SHP77 treated with DMSO at 0.1 percent for 48 hours (cell line): ENCODE results near the gene ACOT8.
"Not testable (repeated sequence)": the region's sequence is repeated elsewhere in the genome, so short reads cannot be mapped to it uniquely, and the experiment has no call there.

Source experiments
- DNase-seq: peaks from one replicate; lab custom pipeline; 2025; lab: John Stamatoyannopoulos, UW

ACOT8 gene

DNA sequence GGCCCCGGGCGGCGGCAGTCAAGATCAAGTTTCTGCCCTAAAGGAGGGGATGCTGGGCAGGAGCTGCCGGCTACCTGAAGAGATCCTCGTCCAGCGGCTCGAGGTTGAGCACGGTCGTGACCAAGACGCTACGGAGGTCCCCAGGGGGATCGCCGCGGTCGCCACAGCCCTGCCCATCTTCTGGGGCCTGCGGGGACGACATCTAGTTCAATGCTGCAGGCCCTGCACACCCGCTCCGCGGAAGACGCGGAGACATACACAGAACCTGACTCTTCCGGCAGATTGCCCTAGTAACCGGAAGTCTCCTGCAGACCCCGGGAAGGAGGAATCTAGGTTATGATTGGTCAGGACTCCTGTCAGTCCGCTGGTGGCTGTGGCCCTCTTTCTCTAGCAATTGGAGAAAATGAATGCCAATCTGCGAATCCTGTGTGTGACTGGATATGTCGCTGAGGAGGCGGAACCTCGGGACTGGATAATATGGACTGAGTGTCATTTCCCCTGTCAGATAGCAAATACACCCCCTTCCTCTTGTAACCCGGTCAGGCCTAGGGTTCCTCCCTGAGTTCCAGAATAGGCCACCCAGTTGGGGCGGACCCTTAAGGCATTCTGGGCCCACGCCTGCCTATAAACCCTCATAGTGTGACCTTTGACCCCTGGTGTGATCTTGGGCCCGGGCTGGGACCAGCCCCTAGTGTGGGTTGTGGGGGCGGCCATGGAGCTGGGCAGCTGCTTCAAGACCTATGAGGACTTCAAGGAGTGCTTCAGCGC, at the start of gene ACOT8, which contains the start of gene ZSWIM3:
TSS of gene ACOT8 (minus strand) at position 279 of the 768 bp plus-strand sequence. CDS start at position 202, 77 bp downstream.
TSS of gene ZSWIM3 (plus strand) at position 501 of the 768 bp plus-strand sequence. CDS start at position 713, 212 bp downstream.
- peak; percentile 97 for DNase-seq

DNA sequence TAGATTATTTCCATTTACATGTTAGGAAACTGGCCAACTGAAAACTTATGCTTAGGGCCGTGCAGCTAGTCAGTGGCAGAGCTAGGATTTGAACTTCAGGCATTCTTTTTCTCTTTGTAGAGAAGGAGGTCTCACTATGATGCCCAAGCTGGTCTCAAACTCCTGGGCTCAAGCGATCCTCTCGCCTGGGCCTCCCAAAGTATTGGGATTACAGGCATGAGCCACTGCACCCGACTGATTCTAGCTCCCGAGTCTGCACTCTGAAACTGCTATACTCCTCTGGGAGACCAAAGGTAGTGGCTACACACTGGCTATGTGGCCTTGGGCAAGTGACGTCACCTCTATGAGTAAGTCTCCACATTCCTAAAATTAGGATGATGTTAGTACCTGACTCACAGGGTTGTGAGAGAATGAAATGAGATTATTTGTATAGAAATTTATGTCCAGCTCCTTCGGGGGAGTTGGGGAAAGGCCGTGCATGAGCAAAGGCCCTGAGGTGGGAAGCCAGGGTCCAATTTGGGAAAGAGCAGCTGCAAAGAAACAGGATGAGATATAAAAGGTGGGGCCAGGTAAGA, 48.4 kb upstream of the ACOT8 start:
- DNase-seq, result no peak

DNA sequence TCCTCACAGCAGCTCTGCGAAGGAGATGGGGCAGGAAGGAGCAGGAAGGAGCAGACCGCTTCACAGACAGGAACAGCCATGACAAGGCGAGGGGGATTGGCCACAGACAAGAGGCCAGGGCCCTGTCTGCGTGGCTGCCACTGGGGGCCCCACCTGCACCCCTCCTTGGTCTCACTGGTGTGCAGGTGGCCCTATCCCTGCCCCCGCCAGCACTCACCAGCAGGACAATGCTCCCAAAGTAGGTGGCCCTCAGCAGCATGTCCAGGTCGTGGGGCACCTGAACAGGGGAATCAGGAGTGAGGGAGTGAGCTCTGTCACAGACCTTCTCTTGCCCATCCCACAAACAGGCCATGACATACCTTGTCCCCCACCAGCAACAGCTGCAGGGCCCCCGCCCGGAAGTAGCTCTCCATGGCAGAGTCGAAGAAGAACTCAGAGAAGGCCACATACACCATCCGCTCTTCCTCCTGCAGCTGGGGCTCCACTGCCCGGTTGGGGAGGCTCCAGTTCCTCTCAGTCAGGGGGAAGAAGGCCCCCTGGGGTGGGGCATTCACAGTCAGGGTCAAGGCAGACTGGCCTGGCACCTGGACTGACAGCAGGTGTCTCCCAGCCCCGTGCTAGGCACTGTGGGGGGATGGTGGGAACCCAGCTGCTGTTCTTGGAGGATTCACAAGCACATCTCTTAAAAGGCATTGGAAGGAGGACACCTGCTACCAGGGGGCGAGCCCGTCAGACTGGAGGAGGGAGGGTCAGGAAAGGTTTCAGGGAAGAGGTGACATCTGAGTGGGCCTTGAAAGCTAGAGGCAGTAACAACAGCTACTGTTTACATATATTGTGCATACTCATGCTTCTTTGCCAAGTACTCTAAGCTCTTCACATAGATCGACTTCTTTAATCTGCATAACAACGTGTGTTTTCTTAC, 47.7 kb upstream of the ACOT8 start:
- DNase-seq, result no peak

DNA sequence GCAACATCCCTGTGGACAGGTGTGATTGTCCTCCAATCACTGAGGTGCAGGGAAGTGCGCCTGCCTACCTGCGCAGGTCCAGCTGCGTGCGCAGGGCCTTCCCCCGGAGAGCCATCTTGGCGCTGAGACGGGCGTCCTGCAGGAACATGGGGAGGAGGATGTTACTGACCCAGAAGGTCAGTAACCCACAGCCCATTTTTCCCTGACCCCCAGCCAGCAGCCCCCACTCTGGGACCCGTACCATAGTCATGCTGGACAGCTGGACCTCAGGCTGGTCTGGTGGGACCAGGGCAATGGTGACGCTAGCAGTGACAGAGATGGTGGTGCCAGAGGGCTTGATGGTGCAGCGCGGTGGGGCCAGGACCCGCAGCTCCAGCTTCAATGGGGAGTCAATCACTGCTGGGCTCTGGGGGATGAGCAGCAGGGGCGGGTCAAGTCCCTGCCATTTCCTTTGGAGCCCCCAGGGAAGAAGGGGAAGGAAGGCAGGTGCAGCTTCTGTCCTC, 45.1 kb upstream of the ACOT8 start:
- DNase-seq, result no peak

DNA sequence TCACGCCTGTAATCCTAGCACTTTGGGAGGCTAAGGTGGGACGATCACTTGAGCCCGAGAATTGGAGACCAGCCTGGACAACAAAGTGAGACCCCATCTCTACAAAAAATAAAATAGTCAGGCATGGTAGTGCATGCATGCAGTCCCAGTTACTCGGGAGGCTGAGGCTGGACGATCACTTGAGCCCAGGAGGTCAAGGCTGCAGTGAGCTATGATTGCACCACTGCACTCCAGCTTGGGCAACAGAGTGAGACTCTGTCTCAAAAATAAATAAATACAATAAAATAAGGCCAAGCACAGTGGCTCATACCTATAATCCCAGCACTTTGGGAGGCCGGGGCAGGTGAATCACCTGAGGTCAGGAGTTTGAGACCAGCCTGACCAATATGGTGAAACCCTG, 44.1 kb upstream of the ACOT8 start:
- DNase-seq, result not testable (repeated sequence)

DNA sequence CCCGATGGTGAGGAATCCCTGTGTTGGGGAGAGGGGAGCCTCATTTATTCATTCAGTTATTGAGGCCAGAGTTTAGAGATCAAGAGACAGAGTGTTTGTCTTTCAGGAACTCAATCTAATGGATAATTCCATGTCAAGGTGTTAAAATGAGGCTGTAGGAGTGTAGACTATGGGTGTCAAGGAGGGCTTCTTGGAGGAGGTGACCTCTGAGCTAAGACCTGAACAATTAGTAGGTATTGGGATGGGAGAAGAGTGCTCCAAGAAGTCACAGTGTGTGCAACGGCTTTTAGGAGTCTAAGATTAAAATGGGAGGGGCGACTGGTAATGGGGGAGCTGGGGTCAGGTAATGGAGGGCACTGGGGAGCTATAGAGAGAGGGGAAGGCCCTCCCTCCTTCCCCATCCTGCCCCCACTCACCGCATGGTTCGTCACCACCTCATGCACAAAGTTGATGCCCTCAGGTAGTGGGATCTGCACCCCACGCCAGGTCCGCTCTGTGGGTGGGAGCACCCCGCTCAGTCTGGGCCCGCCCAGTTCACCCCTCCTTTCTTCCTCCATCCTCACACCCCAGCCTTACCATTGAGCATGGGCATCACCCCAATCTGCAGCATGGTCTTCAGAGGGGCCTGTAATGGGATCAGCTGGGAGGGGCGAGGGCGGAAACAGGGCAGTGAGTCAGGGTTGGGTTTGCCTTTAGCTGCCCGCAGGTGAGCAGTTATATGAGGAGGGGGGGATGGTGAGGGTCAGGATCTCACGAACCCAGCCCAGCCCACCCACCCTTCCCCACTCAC, 42.0 kb upstream of the ACOT8 start:
- no peak for DNase-seq

DNA sequence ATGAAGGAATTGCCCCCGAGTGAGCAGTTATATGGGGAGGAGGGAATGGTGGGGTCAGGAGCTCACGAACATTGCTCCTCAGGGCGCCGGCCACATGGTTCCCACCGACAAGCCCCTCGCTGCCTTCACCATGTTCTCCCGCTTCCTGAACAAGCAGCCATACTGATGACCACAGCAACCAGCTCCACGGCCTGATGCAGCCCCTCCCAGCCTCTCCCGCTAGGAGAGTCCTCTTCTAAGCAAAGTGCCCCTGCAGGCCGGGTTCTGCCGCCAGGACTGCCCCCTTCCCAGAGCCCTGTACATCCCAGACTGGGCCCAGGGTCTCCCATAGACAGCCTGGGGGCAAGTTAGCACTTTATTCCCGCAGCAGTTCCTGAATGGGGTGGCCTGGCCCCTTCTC, 41.1 kb upstream of the ACOT8 start:
- no peak for DNase-seq

DNA sequence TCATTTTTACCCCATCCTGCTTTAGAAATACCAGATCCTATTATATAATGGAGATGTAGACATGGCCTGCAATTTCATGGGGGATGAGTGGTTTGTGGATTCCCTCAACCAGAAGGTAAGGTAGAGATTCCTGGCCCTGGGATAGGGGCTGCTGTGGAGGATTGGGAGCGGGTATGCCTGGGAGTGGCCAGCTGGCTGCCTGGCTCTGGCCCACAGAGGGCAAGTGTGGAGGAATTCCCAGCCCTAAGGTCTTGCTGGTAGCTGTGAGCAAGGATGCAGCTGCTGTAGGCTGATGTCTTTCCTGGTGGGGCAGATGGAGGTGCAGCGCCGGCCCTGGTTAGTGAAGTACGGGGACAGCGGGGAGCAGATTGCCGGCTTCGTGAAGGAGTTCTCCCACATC, 40.5 kb upstream of the ACOT8 start:
- DNase-seq, result no peak

DNA sequence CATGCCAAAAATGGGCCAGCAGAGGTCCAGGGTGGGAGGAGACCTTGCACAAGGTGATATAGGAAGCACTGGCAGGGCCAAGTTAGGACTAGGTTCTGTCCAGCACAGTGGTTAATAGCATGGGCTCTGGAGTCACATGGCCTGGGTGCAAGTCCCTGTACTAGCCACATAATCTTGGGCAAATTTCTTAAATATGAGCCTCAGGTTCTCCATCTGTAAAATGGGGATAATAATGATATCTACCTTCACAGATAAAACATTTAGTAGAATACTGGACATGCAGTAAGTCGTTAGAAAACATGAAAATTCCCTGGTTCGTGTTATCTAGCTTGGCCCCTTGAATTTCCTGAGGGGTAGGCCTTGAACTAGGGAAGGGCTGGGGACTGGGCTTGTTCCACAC, 40.1 kb upstream of the ACOT8 start:
- DNase-seq, result no peak

DNA sequence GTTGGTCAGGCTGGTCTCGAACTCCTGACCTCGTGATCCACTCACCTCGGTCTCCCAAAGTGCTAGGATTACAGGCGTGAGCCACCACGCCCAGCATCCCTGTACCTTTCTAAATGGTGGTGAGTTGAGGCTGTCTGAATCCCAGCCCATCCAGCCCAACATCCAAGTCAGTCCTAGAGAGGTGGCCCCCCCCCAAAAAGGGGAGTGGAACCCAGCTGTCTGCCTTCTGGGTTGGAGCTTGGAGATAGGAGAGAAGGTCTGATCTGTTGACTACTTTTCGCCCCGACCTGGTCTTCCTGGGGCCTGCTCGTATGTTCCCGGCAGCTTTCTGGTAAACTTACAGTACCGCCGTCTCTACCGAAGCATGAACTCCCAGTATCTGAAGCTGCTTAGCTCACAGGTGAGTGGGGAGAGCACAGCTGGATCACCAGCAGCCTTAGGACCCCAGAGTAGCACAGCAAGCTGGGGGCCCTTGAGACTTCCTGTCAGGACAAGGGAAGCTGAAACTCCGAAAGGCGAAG, 39.5 kb upstream of the ACOT8 start:
- no peak for DNase-seq

DNA sequence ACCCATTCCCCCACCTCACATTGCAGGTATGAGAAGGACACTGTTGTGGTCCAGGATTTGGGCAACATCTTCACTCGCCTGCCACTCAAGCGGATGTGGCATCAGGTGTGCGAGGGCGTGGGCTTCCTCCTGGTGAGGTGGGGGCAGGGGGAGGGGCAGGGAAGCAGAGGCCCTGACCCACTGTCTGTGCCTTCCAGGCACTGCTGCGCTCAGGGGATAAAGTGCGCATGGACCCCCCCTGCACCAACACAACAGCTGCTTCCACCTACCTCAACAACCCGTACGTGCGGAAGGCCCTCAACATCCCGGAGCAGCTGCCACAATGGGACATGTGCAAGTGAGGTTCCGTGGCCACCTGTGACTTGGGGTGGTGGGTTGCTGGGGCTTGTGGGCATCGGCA, 37.6 kb upstream of the ACOT8 start:
- no peak for DNase-seq

DNA sequence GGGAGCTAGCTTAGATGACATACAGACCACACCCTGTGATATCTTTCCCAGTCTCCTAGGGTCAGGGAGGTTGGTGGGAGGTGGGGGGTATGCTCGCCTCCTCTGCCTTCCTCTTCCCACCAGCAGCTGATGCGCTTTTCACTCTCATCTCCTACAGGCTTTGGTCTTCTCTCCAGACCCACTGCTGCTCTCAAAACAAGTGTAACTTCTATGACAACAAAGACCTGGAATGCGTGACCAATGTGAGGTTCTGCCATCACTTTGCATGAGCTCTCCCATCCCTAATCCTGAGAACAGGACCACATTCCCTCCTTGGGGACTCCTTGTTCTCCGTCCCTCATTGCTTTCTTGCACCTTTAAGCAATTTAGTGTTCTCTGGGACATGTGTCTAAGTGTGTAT, 36.6 kb upstream of the ACOT8 start:
- no peak for DNase-seq

DNA sequence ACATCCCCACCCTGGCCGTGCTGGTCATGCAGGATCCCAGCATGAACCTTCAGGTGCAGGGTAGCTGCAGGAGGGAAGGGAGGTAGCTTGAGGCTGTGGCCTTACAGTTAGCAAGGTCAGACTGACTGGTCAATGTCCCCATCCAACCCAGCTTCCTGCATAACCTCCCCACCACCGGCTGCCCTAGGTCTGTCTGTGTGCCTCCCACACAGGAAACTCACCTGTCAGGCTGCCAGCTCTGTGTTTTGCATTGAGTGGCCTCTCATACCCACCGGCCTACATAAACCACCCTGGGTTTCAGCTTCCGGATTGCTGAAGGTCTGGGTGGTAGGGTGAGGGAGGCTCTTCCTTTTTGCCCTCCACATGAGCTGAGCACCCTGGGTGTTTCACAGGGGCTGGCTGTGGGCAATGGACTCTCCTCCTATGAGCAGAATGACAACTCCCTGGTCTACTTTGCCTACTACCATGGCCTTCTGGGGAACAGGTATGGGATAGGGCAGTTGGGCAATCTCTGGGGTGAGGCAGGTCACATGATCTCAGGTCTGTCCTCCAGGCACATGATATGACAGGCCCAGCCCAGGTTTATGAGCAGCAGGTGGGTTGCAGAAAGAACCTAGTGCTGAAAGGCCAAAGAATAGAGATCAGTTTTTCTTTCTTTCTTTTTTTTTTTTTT, 35.8 kb upstream of the ACOT8 start:
- DNase-seq, result no peak

DNA sequence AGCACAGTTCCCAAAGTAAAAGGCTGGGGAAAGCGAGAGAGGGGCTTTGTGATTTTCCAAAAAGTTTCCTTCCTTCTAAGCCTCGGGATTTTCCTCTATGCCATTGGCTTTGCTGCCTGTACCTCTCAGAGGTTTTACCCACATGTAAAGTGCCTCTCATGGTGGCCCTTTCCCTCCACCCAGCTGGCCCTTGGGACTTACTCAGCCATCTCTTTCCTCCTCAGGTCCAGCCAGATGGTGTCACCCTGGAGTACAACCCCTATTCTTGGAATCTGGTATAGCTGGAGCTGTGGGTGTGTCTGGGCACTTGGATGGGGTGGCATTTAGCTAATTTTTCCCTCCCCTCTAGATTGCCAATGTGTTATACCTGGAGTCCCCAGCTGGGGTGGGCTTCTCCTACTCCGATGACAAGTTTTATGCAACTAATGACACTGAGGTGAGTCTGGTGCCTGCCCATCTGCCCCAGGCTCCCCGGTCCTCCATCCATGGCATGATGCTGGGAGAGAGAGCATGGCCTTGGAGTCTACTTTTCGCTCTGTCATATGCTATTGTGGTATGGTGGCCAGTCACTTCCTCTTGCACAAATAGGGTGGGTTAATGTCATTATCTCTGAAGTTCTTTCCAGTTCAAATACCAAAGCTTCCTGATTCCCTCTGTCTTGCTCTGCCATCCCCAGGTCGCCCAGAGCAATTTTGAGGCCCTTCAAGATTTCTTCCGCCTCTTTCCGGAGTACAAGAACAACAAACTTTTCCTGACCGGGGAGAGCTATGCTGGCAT, 35.0 kb upstream of the ACOT8 start:
- no peak for DNase-seq

DNA sequence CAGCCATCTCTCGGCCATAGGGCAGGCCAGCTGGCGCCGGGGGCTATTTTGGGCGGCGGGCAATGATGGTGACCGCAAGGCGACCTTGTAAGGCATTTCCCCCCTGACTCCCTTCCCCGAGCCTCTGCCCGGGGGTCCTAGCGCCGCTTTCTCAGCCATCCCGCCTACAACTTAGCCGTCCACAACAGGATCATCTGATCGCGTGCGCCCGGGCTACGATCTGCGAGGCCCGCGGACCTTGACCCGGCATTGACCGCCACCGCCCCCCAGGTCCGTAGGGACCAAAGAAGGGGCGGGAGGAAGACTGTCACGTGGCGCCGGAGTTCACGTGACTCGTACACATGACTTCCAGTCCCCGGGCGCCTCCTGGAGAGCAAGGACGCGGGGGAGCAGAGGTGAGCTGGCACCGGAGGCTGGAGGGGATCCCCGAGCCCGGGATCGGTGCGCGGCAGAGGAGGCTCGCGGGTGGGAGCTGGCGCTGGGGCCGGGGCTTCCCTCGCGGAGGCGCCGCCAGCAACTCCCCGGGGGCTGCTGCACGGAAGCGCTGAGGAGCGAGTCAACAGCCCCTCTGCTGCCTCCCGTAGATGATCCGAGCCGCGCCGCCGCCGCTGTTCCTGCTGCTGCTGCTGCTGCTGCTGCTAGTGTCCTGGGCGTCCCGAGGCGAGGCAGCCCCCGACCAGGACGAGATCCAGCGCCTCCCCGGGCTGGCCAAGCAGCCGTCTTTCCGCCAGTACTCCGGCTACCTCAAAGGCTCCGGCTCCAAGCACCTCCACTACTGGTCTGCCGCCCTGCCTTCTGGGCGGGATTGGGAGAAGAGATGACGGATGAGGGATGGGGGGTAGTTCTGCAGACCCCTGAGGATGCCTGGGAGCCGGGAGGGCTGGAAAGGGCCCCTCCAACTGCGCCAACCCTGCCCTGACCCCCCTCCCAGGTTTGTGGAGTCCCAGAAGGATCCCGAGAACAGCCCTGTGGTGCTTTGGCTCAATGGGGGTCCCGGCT, 34.1 kb upstream of the ACOT8 start, which contains the start of the genes CTSA and NEURL2:
TSS of gene CTSA (plus strand) at position 351 of the 999 bp plus-strand sequence. CDS start at position 585, 234 bp downstream.
TSS of gene NEURL2 (minus strand) at position 224 of the 999 bp plus-strand sequence. CDS start at position 7, 217 bp downstream.
- peak; percentile 71 for DNase-seq

DNA sequence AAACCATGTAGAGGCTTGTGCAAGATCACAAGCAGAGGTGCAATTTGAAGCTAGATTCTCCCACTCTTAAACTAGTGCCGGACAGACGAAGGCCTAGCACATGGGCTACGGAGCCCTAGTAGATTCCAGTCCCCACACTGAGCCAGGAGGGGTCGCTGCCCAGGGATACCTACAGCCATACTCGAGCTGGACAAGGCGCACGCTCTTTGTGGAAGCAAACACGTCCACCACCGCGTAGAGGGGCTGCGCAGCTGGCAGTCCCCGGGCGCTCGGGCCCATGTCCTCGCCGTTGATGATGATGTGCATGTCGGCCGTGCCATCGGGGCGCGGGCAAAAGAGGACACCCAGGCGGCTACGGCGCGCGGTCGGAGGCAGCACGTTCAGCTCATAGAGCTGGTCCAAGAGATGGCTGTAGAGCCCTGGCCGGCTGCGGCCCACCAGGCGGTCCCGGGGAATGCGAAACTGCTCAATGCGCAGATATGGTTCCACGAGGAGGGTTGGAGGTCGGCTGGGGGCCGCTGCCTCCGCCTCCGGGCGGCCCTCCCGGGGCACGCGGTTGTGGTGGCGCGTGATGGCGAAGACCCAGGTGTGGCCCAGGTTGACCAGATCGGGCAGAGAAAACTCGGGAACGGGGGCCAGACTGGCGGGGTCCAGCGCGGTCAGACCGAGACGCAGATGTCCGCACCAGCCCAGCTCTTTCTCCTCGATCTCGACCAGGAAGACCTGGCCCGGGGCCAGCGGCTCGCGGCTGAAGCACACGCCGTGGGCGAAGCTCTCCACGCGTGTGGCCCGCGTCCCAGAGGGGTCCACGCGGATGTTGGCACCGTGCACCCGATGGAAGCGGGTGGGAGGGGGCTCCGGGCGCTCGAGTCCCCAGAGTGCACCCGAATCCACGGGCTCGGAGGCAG, 33.1 kb upstream of the ACOT8 start:
- peak; percentile 50 for DNase-seq

DNA sequence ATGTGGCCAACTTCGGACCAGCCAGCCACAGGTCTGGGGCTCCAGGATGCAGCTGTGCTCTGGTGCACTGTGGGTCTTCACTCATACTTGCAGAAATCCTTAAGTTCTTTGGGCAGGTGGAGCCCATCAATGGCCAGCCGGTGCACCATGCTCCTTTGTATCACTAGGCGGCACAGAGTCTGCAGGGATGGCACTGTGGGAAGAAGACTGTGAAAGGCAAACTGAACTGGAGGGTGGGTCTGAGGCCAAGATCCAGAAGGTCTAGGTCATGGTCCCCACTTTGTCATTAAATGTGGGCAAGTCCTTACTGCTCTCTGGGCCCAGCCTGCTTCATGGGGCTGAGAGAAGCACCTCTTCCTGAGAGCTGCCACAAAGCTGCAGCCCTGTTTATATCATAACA, 31.5 kb upstream of the ACOT8 start:
- DNase-seq, result no peak
